ENCODE measurements around the gene DDIT4.

The DDIT4 gene

GRCh38 chr10:72261784-72262404 lies 11.8 kb upstream of the DDIT4 start:
- WGBS, 2 donors (ENCODE audit: extremely low coverage in 2 of 2, insufficient read length in 2 of 2, insufficient replicate concordance in 1 of 2): no CpG with 5 or more reads among the region's 7 CpGs
- Histone ChIP-seq H2AK5ac (ENCODE audit: low read depth, low read length) (peak overlapping the region; percentile 49), H3K4me3 (ENCODE audit: low read length in 2 of 2) (peak overlapping the region in 1 of 2 donors; percentile 52), H3K14ac (ENCODE audit: low read length) (no peak overlapping the region), H3K18ac (ENCODE audit: low read length) (no peak overlapping the region), H2BK120ac (ENCODE audit: low read depth, low read length) (no peak overlapping the region), H3K27me3 (ENCODE audit: control insufficient read depth in 3 of 3, insufficient read depth in 3 of 3, low read depth in 1 of 3, low read length in 3 of 3) (no peaks in the 10 kb centered on the region), H3K4ac (ENCODE audit: low read length) (no peak overlapping the region), H3K4me1 (ENCODE audit: control insufficient read depth in 2 of 2, insufficient read depth in 1 of 2, low read depth in 1 of 2, low read length in 2 of 2) (peaks cover 27 to 33% of the 10 kb centered on the region in 2 donors), H3K23ac (ENCODE audit: low read depth, low read length, poor library complexity) (no peak overlapping the region), H3K9ac (ENCODE audit: low read depth, low read length, poor library complexity) (no peak overlapping the region), H3K79me1 (ENCODE audit: low read depth, low read length) (no peaks in the 10 kb centered on the region), H2BK5ac (ENCODE audit: low read length) (no peak overlapping the region), H2BK12ac (ENCODE audit: low read length) (peak overlapping the region; percentile 85), H2BK15ac (ENCODE audit: low read length) (no peak overlapping the region), H4K91ac (ENCODE audit: low read depth, low read length, poor library complexity) (no peak overlapping the region), H4K8ac (ENCODE audit: low read depth, low read length) (no peak overlapping the region), H3K36me3 (replicated peaks in 1 of 2; ENCODE audit: control insufficient read depth in 2 of 2, insufficient read depth in 2 of 2, low read length in 2 of 2) (no peaks in the 10 kb centered on the region), H3K9me3 (replicated peaks in 1 of 2; ENCODE audit: control insufficient read depth in 2 of 2, insufficient read depth in 1 of 2, low read depth in 1 of 2, low read length in 2 of 2) (no peaks in the 10 kb centered on the region), H2AFZ (ENCODE audit: low read length) (no peak overlapping the region), H3K4me2 (ENCODE audit: insufficient read depth, low read length, poor library complexity, severe bottlenecking) (peak overlapping the region; percentile 61), H3K27ac (replicated peaks; ENCODE audit: low read length) (peak overlapping the region; percentile 92)
- no peak for DNase-seq (ENCODE audit: low spot score)

- peaks cover 23 to 35% of the 10 kb centered on the region in 2 donors for H3K4me1 ChIP-seq (ENCODE audit: control insufficient read depth in 2 of 2, insufficient read depth in 1 of 2, low read depth in 1 of 2, low read length in 2 of 2)
- WGBS, 2 donors (ENCODE audit: extremely low coverage in 2 of 2, insufficient read length in 2 of 2, insufficient replicate concordance in 1 of 2): no CpG with 5 or more reads among the region's 6 CpGs
- H4K91ac ChIP-seq (ENCODE audit: low read depth, low read length, poor library complexity): no peak overlapping the region
- H3K4me2 ChIP-seq (ENCODE audit: insufficient read depth, low read length, poor library complexity, severe bottlenecking): no peak overlapping the region
- H2BK5ac ChIP-seq (ENCODE audit: low read length): no peak overlapping the region
- DNase-seq (ENCODE audit: low spot score): no peak
- no peak overlapping the region for H3K4me3 ChIP-seq (ENCODE audit: low read length in 2 of 2)
- H4K8ac ChIP-seq (ENCODE audit: low read depth, low read length): no peak overlapping the region
- no peak overlapping the region for H2AFZ ChIP-seq (ENCODE audit: low read length)
- H3K23ac ChIP-seq (ENCODE audit: low read depth, low read length, poor library complexity): no peak overlapping the region
- no peak overlapping the region for H2BK12ac ChIP-seq (ENCODE audit: low read length)
- peak overlapping the region; percentile 21 for H3K18ac ChIP-seq (ENCODE audit: low read length)
- no peaks in the 10 kb centered on the region for H3K27me3 ChIP-seq (ENCODE audit: control insufficient read depth in 3 of 3, insufficient read depth in 3 of 3, low read depth in 1 of 3, low read length in 3 of 3)
- no peaks in the 10 kb centered on the region for H3K36me3 ChIP-seq (replicated peaks in 1 of 2; ENCODE audit: control insufficient read depth in 2 of 2, insufficient read depth in 2 of 2, low read length in 2 of 2)
- no peaks in the 10 kb centered on the region for H3K9me3 ChIP-seq (replicated peaks in 1 of 2; ENCODE audit: control insufficient read depth in 2 of 2, insufficient read depth in 1 of 2, low read depth in 1 of 2, low read length in 2 of 2)
- no peak overlapping the region for H2AK5ac ChIP-seq (ENCODE audit: low read depth, low read length)
- no peak overlapping the region for H3K14ac ChIP-seq (ENCODE audit: low read length)
- H3K79me1 ChIP-seq (ENCODE audit: low read depth, low read length): no peaks in the 10 kb centered on the region
- H3K4ac ChIP-seq (ENCODE audit: low read length): no peak overlapping the region
- H3K9ac ChIP-seq (ENCODE audit: low read depth, low read length, poor library complexity): no peak overlapping the region
- no peak overlapping the region for H2BK120ac ChIP-seq (ENCODE audit: low read depth, low read length)
- no peak overlapping the region for H3K27ac ChIP-seq (replicated peaks; ENCODE audit: low read length)
- H2BK15ac ChIP-seq (ENCODE audit: low read length): no peak overlapping the region
These were observed 10.0 kb upstream of the DDIT4 start for GRCh38 chr10:72263613-72264241.

GRCh38 chr10:72264536-72264935 lies 9.2 kb upstream of the DDIT4 start:
- DNase-seq (ENCODE audit: low spot score): no peak
- peak overlapping the region; percentile 65 for H2AFZ ChIP-seq (ENCODE audit: low read length)
- no CpG with 5 or more reads among the region's 1 CpG for WGBS, 2 donors (ENCODE audit: extremely low coverage in 2 of 2, insufficient read length in 2 of 2, insufficient replicate concordance in 1 of 2)
- H2BK12ac ChIP-seq (ENCODE audit: low read length): no peak overlapping the region
- H3K4me2 ChIP-seq (ENCODE audit: insufficient read depth, low read length, poor library complexity, severe bottlenecking): no peak overlapping the region
- H3K27me3 ChIP-seq (ENCODE audit: control insufficient read depth in 3 of 3, insufficient read depth in 3 of 3, low read depth in 1 of 3, low read length in 3 of 3): no peaks in the 10 kb centered on the region
- H3K9ac ChIP-seq (ENCODE audit: low read depth, low read length, poor library complexity): no peak overlapping the region
- H2BK15ac ChIP-seq (ENCODE audit: low read length): no peak overlapping the region
- no peak overlapping the region for H3K27ac ChIP-seq (replicated peaks; ENCODE audit: low read length)
- no peak overlapping the region for H3K23ac ChIP-seq (ENCODE audit: low read depth, low read length, poor library complexity)
- no peaks in the 10 kb centered on the region for H3K9me3 ChIP-seq (replicated peaks in 1 of 2; ENCODE audit: control insufficient read depth in 2 of 2, insufficient read depth in 1 of 2, low read depth in 1 of 2, low read length in 2 of 2)
- H3K14ac ChIP-seq (ENCODE audit: low read length): no peak overlapping the region
- no peak overlapping the region for H2BK120ac ChIP-seq (ENCODE audit: low read depth, low read length)
- H3K4me3 ChIP-seq (ENCODE audit: low read length in 2 of 2): no peak overlapping the region
- H3K36me3 ChIP-seq (replicated peaks in 1 of 2; ENCODE audit: control insufficient read depth in 2 of 2, insufficient read depth in 2 of 2, low read length in 2 of 2): no peaks in the 10 kb centered on the region
- no peak overlapping the region for H3K4ac ChIP-seq (ENCODE audit: low read length)
- no peak overlapping the region for H2AK5ac ChIP-seq (ENCODE audit: low read depth, low read length)
- H3K4me1 ChIP-seq (ENCODE audit: control insufficient read depth in 2 of 2, insufficient read depth in 1 of 2, low read depth in 1 of 2, low read length in 2 of 2): peaks cover 22 to 31% of the 10 kb centered on the region in 2 donors
- no peak overlapping the region for H4K8ac ChIP-seq (ENCODE audit: low read depth, low read length)
- H2BK5ac ChIP-seq (ENCODE audit: low read length): no peak overlapping the region
- H4K91ac ChIP-seq (ENCODE audit: low read depth, low read length, poor library complexity): no peak overlapping the region
- H3K79me1 ChIP-seq (ENCODE audit: low read depth, low read length): no peaks in the 10 kb centered on the region
- no peak overlapping the region for H3K18ac ChIP-seq (ENCODE audit: low read length)

- Histone ChIP-seq H3K27ac (replicated peaks; ENCODE audit: low read length) (peak overlapping the region; percentile 2), H3K23ac (ENCODE audit: low read depth, low read length, poor library complexity) (no peak overlapping the region), H2BK12ac (ENCODE audit: low read length) (no peak overlapping the region), H3K27me3 (ENCODE audit: control insufficient read depth in 3 of 3, insufficient read depth in 3 of 3, low read depth in 1 of 3, low read length in 3 of 3) (no peaks in the 10 kb centered on the region), H3K4me1 (ENCODE audit: control insufficient read depth in 2 of 2, insufficient read depth in 1 of 2, low read depth in 1 of 2, low read length in 2 of 2) (peaks cover 14 to 21% of the 10 kb centered on the region in 2 donors), H3K9me3 (replicated peaks in 1 of 2; ENCODE audit: control insufficient read depth in 2 of 2, insufficient read depth in 1 of 2, low read depth in 1 of 2, low read length in 2 of 2) (no peaks in the 10 kb centered on the region), H4K91ac (ENCODE audit: low read depth, low read length, poor library complexity) (no peak overlapping the region), H3K4me3 (ENCODE audit: low read length in 2 of 2) (no peak overlapping the region), H3K4me2 (ENCODE audit: insufficient read depth, low read length, poor library complexity, severe bottlenecking) (no peak overlapping the region), H3K14ac (ENCODE audit: low read length) (no peak overlapping the region), H3K18ac (ENCODE audit: low read length) (peak overlapping the region; percentile 3), H4K8ac (ENCODE audit: low read depth, low read length) (no peak overlapping the region), H2BK5ac (ENCODE audit: low read length) (no peak overlapping the region), H3K9ac (ENCODE audit: low read depth, low read length, poor library complexity) (no peak overlapping the region), H3K36me3 (replicated peaks in 1 of 2; ENCODE audit: control insufficient read depth in 2 of 2, insufficient read depth in 2 of 2, low read length in 2 of 2) (no peaks in the 10 kb centered on the region), H2AK5ac (ENCODE audit: low read depth, low read length) (no peak overlapping the region), H2AFZ (ENCODE audit: low read length) (peak overlapping the region; percentile 76), H3K79me1 (ENCODE audit: low read depth, low read length) (no peaks in the 10 kb centered on the region), H2BK120ac (ENCODE audit: low read depth, low read length) (no peak overlapping the region), H3K4ac (ENCODE audit: low read length) (no peak overlapping the region), H2BK15ac (ENCODE audit: low read length) (no peak overlapping the region)
- no CpG with 5 or more reads among the region's 6 CpGs for WGBS, 2 donors (ENCODE audit: extremely low coverage in 2 of 2, insufficient read length in 2 of 2, insufficient replicate concordance in 1 of 2)
- DNase-seq (ENCODE audit: low spot score): no peak
These were observed 8.2 kb upstream of the DDIT4 start for GRCh38 chr10:72265508-72265907.

All from neuronal stem cell (in vitro differentiated cells).